HepG2 (cell line): ENCODE results near the gene ZNF638. TPM values are rescaled to one million over a fixed set of nuclear protein-coding genes. Genes with fewer than 3 reads are reported as not detected.

Source experiments
- ATAC-seq: fragments of 200-7000 bp; cut with Tn5 transposase; 3 replicates; pipeline ENCODE4 v1.9.1; 2020; ENCODE audit warnings: mild to moderate bottlenecking, moderate library complexity
- BruUV-seq: library from RNA; stranded (reverse); fragments of 400-500 nt; replicated peaks from 2 replicates; lab custom pipeline; 2021; lab: Mats Ljungman, UMichigan
- CTCF ChIA-PET: fragments of 300-600 bp; formaldehyde crosslinking; extraction: SDS; loops from one replicate; lab custom pipeline; 2021; ENCODE audit warnings: low total read pairs, inconsistent platforms, low intra/inter-chr PET ratio; lab: Yijun Ruan, JAX
- POLR2A ChIA-PET: fragments of 350-600 bp; sonication (Branson Sonifier 250); formaldehyde crosslinking; loops from one replicate; lab custom pipeline; 2020; ENCODE audit warnings: antibody characterized with exemption, inconsistent platforms; lab: Yijun Ruan, JAX
- DNase-seq: peaks from one replicate; pipeline ENCODE4 v3.0.0-alpha.2; 2015; ENCODE audit warnings: low spot score
- FAIRE-seq: peaks from 3 replicates; lab custom pipeline; 2011; peaks lifted over from hg19 to GRCh38; lab: Jason Lieb, UNC
- H2AFZ ChIP-seq: one replicate; pipeline ENCODE4 v1.6.1; 2011; ENCODE audit warnings: low read length, inconsistent platforms
- H3K27ac ChIP-seq: fragments of 300-600 bp; 3 replicates; pipeline ENCODE4 v1.8.0; 2011; ENCODE audit warnings: mixed run types, mild to moderate bottlenecking, mixed read lengths, low read length, inconsistent platforms; ENCODE audit not compliant: insufficient read depth; ENCODE audit errors: extremely low read length
- H3K27me3 ChIP-seq, 2 experiments: fragments of 200-600 bp in 1 of 2; 2 replicates in 1 of 2; 3 replicates in 1 of 2; pipeline versions ENCODE4 v1.6.0 to v1.8.0; 2011; ENCODE audit warnings: low read length in 2 of 2, mild to moderate bottlenecking in 2 of 2, moderate library complexity in 2 of 2, inconsistent platforms in 1 of 2; ENCODE audit not compliant: insufficient read depth in 2 of 2, control insufficient read depth in 1 of 2
- H3K36me3 ChIP-seq, 2 experiments: fragments of 200-600 bp in 1 of 2; replicated peaks in 1 of 2; 2 replicates in 1 of 2; 3 replicates in 1 of 2; pipeline versions ENCODE4 v1.5.1 to v1.8.0; 2011; ENCODE audit warnings: low read length in 2 of 2, inconsistent platforms in 1 of 2; ENCODE audit not compliant: insufficient read depth in 2 of 2, control insufficient read depth in 1 of 2
- H3K4me1 ChIP-seq: 2 replicates; pipeline ENCODE4 v1.5.1; 2012; ENCODE audit warnings: low read length, inconsistent platforms; ENCODE audit not compliant: insufficient read depth
- H3K4me2 ChIP-seq: 2 replicates; pipeline ENCODE4 v1.6.0; 2011; ENCODE audit warnings: low read depth, low read length, inconsistent platforms
- H3K4me3 ChIP-seq, 3 experiments: fragments of 200-600 bp in 1 of 3; sonication (generic), shearing (Covaris generic) in 1 of 3; replicated peaks in 1 of 3; 2 replicates each; pipeline ENCODE4 v1.5.1; 2011 to 2016; ENCODE audit warnings: low read length in 3 of 3, inconsistent platforms in 2 of 3, low read depth in 2 of 3, mild to moderate bottlenecking in 2 of 3, control low read depth in 1 of 3, mixed read lengths in 1 of 3; ENCODE audit not compliant: insufficient read depth in 1 of 3
- H3K79me2 ChIP-seq: one replicate; pipeline ENCODE4 v1.6.1; 2011; ENCODE audit warnings: low read length, inconsistent platforms; ENCODE audit not compliant: insufficient read depth
- H3K9ac ChIP-seq: 2 replicates; pipeline ENCODE4 v1.6.0; 2011; ENCODE audit warnings: mild to moderate bottlenecking, low read depth, low read length, inconsistent platforms; ENCODE audit not compliant: insufficient read depth
- H3K9me3 ChIP-seq: 2 replicates; pipeline ENCODE4 v1.5.1; 2012; ENCODE audit warnings: mild to moderate bottlenecking, low read length
- H4K20me1 ChIP-seq: 2 replicates; pipeline ENCODE4 v1.6.0; 2011; ENCODE audit warnings: inconsistent platforms, mild to moderate bottlenecking, low read length, moderate library complexity; ENCODE audit not compliant: insufficient read depth
- ATM ChIP-seq: fragments of 450-650 bp; IDR thresholded peaks from 2 replicates; pipeline ENCODE4 v1.7.1; 2017; ENCODE audit warnings: mild to moderate bottlenecking, borderline replicate concordance
- CEBPB ChIP-seq: IDR thresholded peaks from 2 replicates; pipeline ENCODE4 v1.6.1; 2011; ENCODE audit warnings: low read depth, low read length, improper control_type of control experiment, borderline replicate concordance
- CEBPG ChIP-seq: IDR thresholded peaks from 2 replicates; pipeline ENCODE4 v1.6.1; 2016
- DPF2 ChIP-seq: sonication (generic); formaldehyde crosslinking; IDR thresholded peaks from 2 replicates; pipeline ENCODE4 v1.4.0; 2020; ENCODE audit warnings: mild to moderate bottlenecking, low read depth, missing genetic modification reagents, borderline replicate concordance
- EP300 ChIP-seq, 3 experiments: sonication (generic) in 1 of 3; formaldehyde crosslinking in 1 of 3; IDR thresholded peaks; 2 replicates each; pipeline versions ENCODE4 v1.5.1 to v1.6.1; 2011 to 2020; ENCODE audit warnings: low read depth in 2 of 3, low read length in 2 of 3, borderline replicate concordance in 1 of 3, improper control_type of control experiment in 1 of 3, mild to moderate bottlenecking in 1 of 3, missing genetic modification reagents in 1 of 3, moderate library complexity in 1 of 3
- GLI4 ChIP-seq: sonication (generic); formaldehyde crosslinking; IDR thresholded peaks from 2 replicates; pipeline ENCODE4 v1.5.1; 2020; ENCODE audit warnings: missing genetic modification reagents, mild to moderate bottlenecking, moderate library complexity, borderline replicate concordance
- NBN ChIP-seq: fragments of 450-650 bp; conservative IDR thresholded peaks from 2 replicates; pipeline ENCODE4 v1.6.1; 2017
- PAX8 ChIP-seq: sonication (generic); formaldehyde crosslinking; IDR thresholded peaks from 2 replicates; pipeline ENCODE4 v1.8.0; 2022; ENCODE audit warnings: mild to moderate bottlenecking, missing genetic modification reagents, borderline replicate concordance
- SOX6 ChIP-seq, 2 experiments: fragments of 450-650 bp in 1 of 2; sonication (generic) in 1 of 2; formaldehyde crosslinking in 1 of 2; IDR thresholded peaks; 2 replicates each; pipeline versions ENCODE4 v1.4.0 to v1.6.1; 2017 to 2020; ENCODE audit warnings: antibody characterized with exemption in 1 of 2, mild to moderate bottlenecking in 1 of 2, missing genetic modification reagents in 1 of 2
- TAF15 ChIP-seq: fragments of 200-400 bp; formaldehyde crosslinking; IDR thresholded peaks from one replicate; pipeline ENCODE4 v1.6.1; 2018; ENCODE audit warnings: mild to moderate bottlenecking, low read depth, low read length; ENCODE audit not compliant: poor library complexity, severe bottlenecking
- ZNF234 ChIP-seq: sonication (generic); formaldehyde crosslinking; conservative IDR thresholded peaks from 2 replicates; pipeline ENCODE4 v1.5.1; 2020; ENCODE audit warnings: mild to moderate bottlenecking, missing genetic modification reagents
- ZNF317 ChIP-seq: sonication (generic); formaldehyde crosslinking; IDR thresholded peaks from 2 replicates; pipeline ENCODE4 v1.5.0; 2020; ENCODE audit warnings: mild to moderate bottlenecking, missing genetic modification reagents
- ZNF362 ChIP-seq: sonication (generic); formaldehyde crosslinking; IDR thresholded peaks from 2 replicates; pipeline ENCODE4 v1.4.0; 2020; ENCODE audit warnings: missing genetic modification reagents, mild to moderate bottlenecking, borderline replicate concordance
- ZNF770 ChIP-seq: sonication (generic); formaldehyde crosslinking; IDR thresholded peaks from 2 replicates; pipeline ENCODE4 v1.5.0; 2020; ENCODE audit warnings: mild to moderate bottlenecking, missing genetic modification reagents
- WGBS: methylation state at CpG from one replicate; pipeline ENCODE4 v1.1.6; 2017; ENCODE audit warnings: low lambda C conversion rate; 5-methylcytosine and 5-hydroxymethylcytosine counted together
- in situ Hi-C: cut with HindIII; loops from 2 replicates; pipeline ENCODE4 v1.10.0; 2017; ENCODE audit warnings: low pct_unique_long_range_greater_than_20kb; ENCODE audit not compliant: extremely low pct_ligation_motif_present
- intact Hi-C: fragments of 100-400 bp; cut with micrococcal nuclease; formaldehyde crosslinking; loops from one replicate; pipeline ENCODE4 v1.10.0; 2022; ENCODE audit not compliant: unreplicated experiment
- polyA plus RNA-seq, 8 experiments: library from polyadenylated mRNA; depleted of rRNA in 3 of 8; stranded (reverse) in 7 of 8; unstranded in 1 of 8; fragments of >200 nt; fragmentation: Illumina TruSeq in 4 of 8; extraction: Trizol in 4 of 8; gene quantifications; 2 replicates each; pipeline versions ENCODE4 v1.2.1 to v1.2.3, GENCODE V29; 2011 to 2016; ENCODE audit warnings: low read depth in 4 of 8, missing spikeins in 1 of 8, mixed read lengths in 1 of 8; ENCODE audit not compliant: insufficient read depth in 1 of 8
- total RNA-seq, 5 experiments: library from RNA; depleted of rRNA; stranded (reverse); fragments of >200 nt; fragmentation: Illumina TruSeq; extraction: Trizol; gene quantifications; 2 replicates each; pipeline ENCODE4 v1.2.3, GENCODE V29; 2016; ENCODE audit warnings: low read depth in 1 of 5

The ZNF638 gene
- total and polyA plus RNA-seq, 2 of the 13 experiments (the other 11 are each of a cell fraction or from before 2014, with no cell fraction given) = 92.7 to 144 TPM

GRCh38 chr2:71358931-71359671 is 27.5 kb downstream of the ZNF638 start (continued):
- no peak for TF ChIP-seq SOX6 (IDR thresholded peaks at IDR 0.05)
- no peak for TF ChIP-seq SOX6 (CRISPR knock-in tag; IDR thresholded peaks at IDR 0.05)
- TF ChIP-seq, all 625 proteins: peak for 0

- 71% methylated on average over 3 of the region's 3 CpGs for WGBS
- H3K36me3 ChIP-seq = peaks cover 22 to 84% of the 10 kb centered on the region in 2 experiments
- no peak; the same call in 2 of the 3 replicates for ATAC-seq
- no peak overlapping the region for H3K4me2 ChIP-seq
- no peak overlapping the region for H3K27ac ChIP-seq
- H3K9ac ChIP-seq = no peak overlapping the region
- BruUV-seq = no TSS peak
- DNase-seq = no peak
- no peaks in the 10 kb centered on the region for H3K9me3 ChIP-seq
- intact Hi-C loops (no loop called here), in situ Hi-C loops (no loop called here)
- FAIRE-seq = no peak
- peaks cover 38% of the 10 kb centered on the region for H3K79me2 ChIP-seq
- H3K4me1 ChIP-seq = peaks cover 21% of the 10 kb centered on the region
- no peaks in the 10 kb centered on the region for H3K27me3 ChIP-seq
- no peak overlapping the region for H3K4me3 ChIP-seq
- CTCF ChIA-PET = no interaction called here
- no peak overlapping the region for H2AFZ ChIP-seq
- POLR2A ChIA-PET = interaction anchor here (1.6 kb wide), 1 partner anchor 29 kb away, joined by 9 read pairs; the partner anchor contains the start of gene ZNF638
- H4K20me1 ChIP-seq = peaks cover 31% of the 10 kb centered on the region
- TF ChIP-seq TAF15 (no peak), DPF2 (CRISPR knock-in tag) (no peak), CEBPB (peak; percentile 69; the same call in 1 of the 2 replicates), GLI4 (CRISPR knock-in tag) (no peak), NBN (no peak), EP300 (IDR thresholded peaks at IDR 0.05; ENCODE audit: low read depth in 2 of 2, low read length in 2 of 2) (no peak), EP300 (CRISPR knock-in tag; IDR thresholded peaks at IDR 0.05; ENCODE audit: borderline replicate concordance) (no peak), CEBPG (CRISPR knock-in tag) (peak; percentile 58), ZNF234 (CRISPR knock-in tag) (no peak), ZNF770 (no peak), ZNF317 (CRISPR knock-in tag) (no peak), ATM (no peak), ZNF362 (CRISPR knock-in tag) (no peak), PAX8 (CRISPR knock-in tag) (no peak)
Measured at GRCh38 chr2:71360434-71360975, 28.9 kb downstream of the ZNF638 start.
